ENCODE data around the gene SCN1A. TPM values are rescaled to one million over a fixed set of nuclear protein-coding genes. Genes with fewer than 3 reads are reported as not detected.
"Not testable (repeated sequence)": the region's sequence is repeated elsewhere in the genome, so short reads cannot be mapped to it uniquely, and the experiment has no call there.

The SCN1A gene
- total RNA-seq, 1 donor from 2014 or later, result 1.9 TPM

- no peak for DNase-seq (ENCODE audit: low spot score in 2 of 2, unreplicated experiment in 2 of 2)
- Mint-ChIP-seq H3K27me3 (ENCODE audit: low read depth) (no peaks in the 10 kb centered on the region), H3K27ac (no peak overlapping the region), H3K4me3 (no peak overlapping the region), H3K36me3 (no peaks in the 10 kb centered on the region), H3K4me1 (no peaks in the 10 kb centered on the region), H3K9me3 (peaks cover 16% of the 10 kb centered on the region)
- no peak for TF ChIP-seq CTCF (IDR thresholded peaks at IDR 0.05; ENCODE audit: unreplicated experiment)
Observed at GRCh38 chr2:166140932-166141331, 13.1 kb upstream of the SCN1A start.

- Mint-ChIP-seq H3K27ac (no peak overlapping the region), H3K9me3 (peaks cover 16% of the 10 kb centered on the region), H3K36me3 (no peaks in the 10 kb centered on the region), H3K27me3 (ENCODE audit: low read depth) (no peaks in the 10 kb centered on the region), H3K4me1 (no peaks in the 10 kb centered on the region), H3K4me3 (no peak overlapping the region)
- no peak for TF ChIP-seq CTCF (IDR thresholded peaks at IDR 0.05; ENCODE audit: unreplicated experiment)
- DNase-seq (ENCODE audit: low spot score in 2 of 2, unreplicated experiment in 2 of 2), result no peak
Observed at GRCh38 chr2:166140475-166140874, 12.7 kb upstream of the SCN1A start.

GRCh38 chr2:166139479-166139878 lies 11.7 kb upstream of the SCN1A start:
- not testable (repeated sequence) for DNase-seq (ENCODE audit: low spot score in 2 of 2, unreplicated experiment in 2 of 2); H3K27ac Mint-ChIP-seq; H3K36me3 Mint-ChIP-seq; H3K4me1 Mint-ChIP-seq; H3K4me3 Mint-ChIP-seq; H3K27me3 Mint-ChIP-seq (ENCODE audit: low read depth)
- H3K9me3 Mint-ChIP-seq, result peaks cover 16% of the 10 kb centered on the region

- Mint-ChIP-seq H3K27ac (no peak overlapping the region), H3K27me3 (ENCODE audit: low read depth) (no peaks in the 10 kb centered on the region), H3K36me3 (no peaks in the 10 kb centered on the region), H3K4me1 (no peaks in the 10 kb centered on the region), H3K4me3 (no peak overlapping the region), H3K9me3 (peaks cover 16% of the 10 kb centered on the region)
- no peak for TF ChIP-seq CTCF (IDR thresholded peaks at IDR 0.05; ENCODE audit: unreplicated experiment)
- no peak for DNase-seq (ENCODE audit: low spot score in 2 of 2, unreplicated experiment in 2 of 2)
Observed at GRCh38 chr2:166138667-166139066, 10.8 kb upstream of the SCN1A start.

- no peak overlapping the region for H3K4me3 Mint-ChIP-seq
- TF ChIP-seq CTCF (IDR thresholded peaks at IDR 0.05; ENCODE audit: unreplicated experiment), result no peak
- no peaks in the 10 kb centered on the region for H3K4me1 Mint-ChIP-seq
- H3K36me3 Mint-ChIP-seq, result no peaks in the 10 kb centered on the region
- no peak overlapping the region for H3K27ac Mint-ChIP-seq
- H3K27me3 Mint-ChIP-seq (ENCODE audit: low read depth), result no peaks in the 10 kb centered on the region
- no peak for DNase-seq (ENCODE audit: low spot score in 2 of 2, unreplicated experiment in 2 of 2)
- peaks cover 16% of the 10 kb centered on the region for H3K9me3 Mint-ChIP-seq
Observed at GRCh38 chr2:166138144-166138543, 10.3 kb upstream of the SCN1A start.

- H3K4me3 Mint-ChIP-seq, result no peak overlapping the region
- no peak for TF ChIP-seq CTCF (IDR thresholded peaks at IDR 0.05; ENCODE audit: unreplicated experiment)
- peaks cover under 1% of the 10 kb centered on the region for H3K4me1 Mint-ChIP-seq
- DNase-seq (ENCODE audit: low spot score in 2 of 2, unreplicated experiment in 2 of 2), result no peak
- H3K36me3 Mint-ChIP-seq, result no peaks in the 10 kb centered on the region
- H3K27me3 Mint-ChIP-seq (ENCODE audit: low read depth), result no peaks in the 10 kb centered on the region
- no peak overlapping the region for H3K27ac Mint-ChIP-seq
- H3K9me3 Mint-ChIP-seq, result peaks cover 16% of the 10 kb centered on the region
Observed at GRCh38 chr2:166137331-166137730, 9.5 kb upstream of the SCN1A start.

All from mesothelial cell of epicardium (in vitro differentiated cells).